Measurements from ENCODE around the gene MST1. TPM values are rescaled to one million over a fixed set of nuclear protein-coding genes. Genes with fewer than 3 reads are reported as not detected.

Gene MST1
- total and polyA plus RNA-seq, 2 of the 8 experiments (the other 6 are each of a cell fraction or from before 2014, with no cell fraction given): 6.2 to 9.5 TPM

- no peak overlapping the region for H3K18ac ChIP-seq (ENCODE audit: extremely low read depth, low read length)
- ChIA-PET POLR2A (ENCODE audit: partially characterized antibody) (interaction anchor here (0.6 to 1.1 kb wide), 2 partner anchors 30 to 449 kb away, joined by 3 read pairs; no protein-coding TSS in a partner anchor), CTCF (ENCODE audit: partially characterized antibody) (interaction anchor here (1.4 to 1.9 kb wide), 2 partner anchors 120 to 130 kb away, joined by 3 to 5 read pairs; no protein-coding TSS in a partner anchor)
- H2BK20ac ChIP-seq (ENCODE audit: low read length): no peak overlapping the region
- H3K79me1 ChIP-seq (ENCODE audit: low read depth, low read length): no peaks in the 10 kb centered on the region
- no peak overlapping the region for H4K5ac ChIP-seq (ENCODE audit: insufficient read length, low read depth, low read length)
- WGBS, 2 experiments (ENCODE audit: extremely low coverage in 1 of 2, insufficient coverage in 1 of 2, insufficient read length in 1 of 2, insufficient replicate concordance in 2 of 2, low coverage in 1 of 2, low lambda C conversion rate in 2 of 2, missing lambda C conversion rate in 1 of 2): 96% methylated on average over 22 of the region's 25 CpGs; no CpG with 5 or more reads in 1 of the 2 experiments
- TF ChIP-seq CBX8 (IDR thresholded peaks at IDR 0.05; ENCODE audit: borderline replicate concordance, low read depth, low read length): no peak
- TF ChIP-seq SP4 (IDR thresholded peaks at IDR 0.05; ENCODE audit: low read length): no peak
- no peak for TF ChIP-seq KDM1A (IDR thresholded peaks at IDR 0.05; ENCODE audit: borderline replicate concordance, low read length)
- TF ChIP-seq POU5F1 (IDR thresholded peaks at IDR 0.05; ENCODE audit: low read depth, low read length): no peak
- no peak for TF ChIP-seq GTF2F1 (IDR thresholded peaks at IDR 0.05; ENCODE audit: borderline replicate concordance, low read depth, low read length)
- DNase-seq (ENCODE audit: low read depth in 1 of 2, low spot score in 2 of 2) (no peak), FAIRE-seq (no peak)
- H3K27ac ChIP-seq (ENCODE audit: low read depth, low read length): no peak overlapping the region
- no peak overlapping the region for H4K8ac ChIP-seq (ENCODE audit: extremely low read depth, insufficient read depth, low read length)
- H3K9me3 ChIP-seq (ENCODE audit: insufficient read depth in 2 of 2, low read depth in 1 of 2, low read length in 1 of 2): no peaks in the 10 kb centered on the region
- no peaks in the 10 kb centered on the region for H3K79me2 ChIP-seq (ENCODE audit: control insufficient read depth in 1 of 2, insufficient read depth in 2 of 2, low read length in 2 of 2)
- H3K14ac ChIP-seq (ENCODE audit: insufficient read length): no peak overlapping the region
- H3K4me2 ChIP-seq (ENCODE audit: insufficient read depth in 1 of 2, low read depth in 2 of 2, low read length in 2 of 2): no peak overlapping the region
- H2BK15ac ChIP-seq (ENCODE audit: low read length): no peak overlapping the region
- peak overlapping the region; percentile 13 for H4K91ac ChIP-seq (replicated peaks; ENCODE audit: insufficient read length, low read length)
- no peaks in the 10 kb centered on the region for H4K20me1 ChIP-seq (replicated peaks in 1 of 2; ENCODE audit: control insufficient read depth in 1 of 2, insufficient read depth in 2 of 2, low read length in 2 of 2)
- H3K4me1 ChIP-seq (replicated peaks in 1 of 4; ENCODE audit: control insufficient read depth in 3 of 4, insufficient read depth in 4 of 4, low read length in 3 of 4): peaks cover 0 to 8% (median 1%) of the 10 kb centered on the region in 4 experiments; a peak in 1 of 7 replicates
- no peak overlapping the region for H2AFZ ChIP-seq (ENCODE audit: low read length)
- H2BK120ac ChIP-seq (replicated peaks; ENCODE audit: low read depth, low read length): no peak overlapping the region
- H2BK12ac ChIP-seq (ENCODE audit: low read depth, low read length): no peak overlapping the region
- no peaks in the 10 kb centered on the region for H3K27me3 ChIP-seq (replicated peaks in 1 of 4; ENCODE audit: control insufficient read depth in 3 of 4, extremely low read depth in 1 of 4, insufficient read depth in 3 of 4, low read length in 3 of 4)
- H3K4me3 ChIP-seq (ENCODE audit: extremely low read depth in 1 of 4, insufficient read depth in 2 of 4, low read depth in 3 of 4, low read length in 4 of 4): no peak overlapping the region
- no peaks in the 10 kb centered on the region for H3K36me3 ChIP-seq (ENCODE audit: control insufficient read depth in 2 of 4, insufficient read depth in 4 of 4, low read length in 3 of 4)
- no peak overlapping the region for H3K9ac ChIP-seq (replicated peaks in 1 of 4; ENCODE audit: extremely low read depth in 1 of 4, low read depth in 3 of 4, low read length in 3 of 4)
- H2AK5ac ChIP-seq (ENCODE audit: low read depth, low read length): 0 out of 2 replicates have a peak overlapping the region, but pooled peaks have one; percentile 29
- H2BK5ac ChIP-seq (ENCODE audit: low read depth, low read length): peak overlapping the region; percentile 37
- H3K4ac ChIP-seq (replicated peaks; ENCODE audit: insufficient read length, low read depth, low read length): no peak overlapping the region
- H3K23me2 ChIP-seq (ENCODE audit: low read depth, low read length): no peaks in the 10 kb centered on the region
- no peak overlapping the region for H3K56ac ChIP-seq (replicated peaks; ENCODE audit: insufficient read length, low read depth, low read length)
- H3K23ac ChIP-seq (ENCODE audit: insufficient read length): no peak overlapping the region
Observed at GRCh38 chr3:49667701-49668413, 21.4 kb downstream of the MST1 start.
